ENCODE data around the gene DLG5. TPM values are rescaled to one million over a fixed set of nuclear protein-coding genes. Genes with fewer than 3 reads are reported as not detected.

Gene DLG5
- total RNA-seq, 1 donor from 2014 or later: 32.9 TPM

- H3K4me3 ChIP-seq: no peak overlapping the region
Observed at GRCh38 chr10:77965294-77965693, 38.7 kb upstream of the DLG5 start.

GRCh38 chr10:77964811-77965210, 38.3 kb upstream of the DLG5 start:
- no peaks in the 10 kb centered on the region for H3K36me3 ChIP-seq
- H3K27ac ChIP-seq: no peak overlapping the region
- peaks cover 0 to 5% of the 10 kb centered on the region in 2 donors for H3K4me1 ChIP-seq
- no peak overlapping the region for H3K4me3 ChIP-seq
- H3K9me3 ChIP-seq: no peaks in the 10 kb centered on the region
- intact Hi-C loops (cut with DNase I): no loop called here
- no peaks in the 10 kb centered on the region for H3K27me3 ChIP-seq
- no peak for DNase-seq (ENCODE audit: low spot score in 2 of 2)
- no peak for TF ChIP-seq CTCF (IDR thresholded peaks at IDR 0.05)

More at GRCh38 chr10:77965294-77965693, 38.7 kb upstream of the DLG5 start:
- peaks cover 0 to 5% of the 10 kb centered on the region in 2 donors for H3K4me1 ChIP-seq
- no peak for TF ChIP-seq CTCF (IDR thresholded peaks at IDR 0.05)
- no peak for DNase-seq (ENCODE audit: low spot score in 2 of 2)
- intact Hi-C loops (cut with DNase I): no loop called here
- H3K36me3 ChIP-seq: no peaks in the 10 kb centered on the region
- H3K27ac ChIP-seq: no peak overlapping the region
- no peaks in the 10 kb centered on the region for H3K9me3 ChIP-seq
- H3K27me3 ChIP-seq: no peaks in the 10 kb centered on the region

- H3K4me1 ChIP-seq: no peaks in the 10 kb centered on the region
- no peak for TF ChIP-seq CTCF (IDR thresholded peaks at IDR 0.05)
- no peaks in the 10 kb centered on the region for H3K36me3 ChIP-seq
- H3K4me3 ChIP-seq: no peak overlapping the region
- no peaks in the 10 kb centered on the region for H3K27me3 ChIP-seq
- intact Hi-C loops (cut with DNase I): no loop called here
- no peaks in the 10 kb centered on the region for H3K9me3 ChIP-seq
- H3K27ac ChIP-seq: no peak overlapping the region
- no peak for DNase-seq (ENCODE audit: low spot score in 2 of 2)
Observed at GRCh38 chr10:77963901-77964300, 37.3 kb upstream of the DLG5 start.

DNA sequence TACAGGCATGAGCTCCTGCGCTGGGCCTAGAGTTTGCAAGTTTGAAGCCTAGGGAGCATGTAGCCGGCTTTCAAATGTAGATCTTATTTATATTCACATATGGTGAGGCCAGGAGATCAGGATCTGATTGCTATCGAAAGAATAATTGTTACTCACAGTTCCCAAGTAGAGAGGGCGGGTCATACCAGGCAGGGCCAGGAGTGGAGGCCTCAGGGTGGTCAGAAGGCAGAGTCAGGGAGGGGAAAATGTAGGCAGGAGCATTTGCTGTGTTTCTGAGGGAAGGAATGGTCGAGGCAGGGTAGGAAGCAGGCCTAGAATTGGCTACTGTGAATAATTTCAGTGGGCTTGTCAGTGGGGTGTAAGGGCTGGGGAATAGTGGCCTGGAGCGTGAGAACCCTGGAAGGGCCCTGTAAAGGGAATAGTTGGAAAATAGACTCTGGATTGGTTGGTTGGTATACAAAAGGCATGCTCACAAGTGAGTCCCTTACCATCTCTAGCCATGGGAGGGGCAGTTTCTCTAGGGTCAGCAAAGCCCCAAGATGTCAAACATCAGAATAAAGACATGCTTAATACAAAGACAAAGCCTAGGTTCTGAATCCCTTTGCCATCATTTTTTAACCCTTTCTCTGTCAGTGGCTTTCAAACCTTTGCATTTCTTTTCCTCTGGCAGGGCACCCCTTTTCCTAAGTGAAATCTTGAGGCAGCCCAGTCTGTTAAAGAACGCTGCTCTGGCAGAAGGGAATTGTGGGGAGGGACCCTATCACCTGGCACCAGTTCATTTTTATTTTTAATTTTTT, 36.0 kb upstream of the DLG5 start:
- H3K4me3 ChIP-seq: no peak overlapping the region
- H3K36me3 ChIP-seq: no peaks in the 10 kb centered on the region
- no peak overlapping the region for H3K27ac ChIP-seq
- H3K9me3 ChIP-seq: no peaks in the 10 kb centered on the region
- H3K4me1 ChIP-seq: no peaks in the 10 kb centered on the region
- TF ChIP-seq CTCF (IDR thresholded peaks at IDR 0.05): no peak
- intact Hi-C loops (cut with DNase I): no loop called here
- no peaks in the 10 kb centered on the region for H3K27me3 ChIP-seq
- no peak for DNase-seq (ENCODE audit: low spot score in 2 of 2)

DNA sequence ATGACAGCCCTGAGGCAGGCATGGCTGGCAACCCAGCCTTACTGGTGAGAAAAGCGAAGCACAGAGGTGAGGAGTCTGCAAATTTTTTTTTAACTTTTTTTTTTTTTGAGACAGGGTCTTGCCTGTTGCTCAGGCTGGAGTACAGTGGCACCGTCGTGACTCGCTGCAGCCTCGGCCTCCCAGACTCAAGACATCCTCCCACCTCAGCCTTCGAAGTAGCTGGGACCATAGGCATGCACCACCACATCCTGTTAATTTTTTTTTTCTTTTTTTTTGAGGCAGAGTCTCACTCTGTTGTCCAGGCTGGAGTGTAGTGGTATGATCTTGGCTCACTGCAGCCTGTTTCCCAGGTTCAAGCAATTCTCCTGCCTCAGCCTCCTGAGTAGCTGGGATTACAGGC, 35.1 kb upstream of the DLG5 start:
- Histone ChIP-seq H3K4me3 (no peak overlapping the region), H3K9me3 (no peaks in the 10 kb centered on the region), H3K36me3 (no peaks in the 10 kb centered on the region), H3K27ac (no peak overlapping the region), H3K27me3 (no peaks in the 10 kb centered on the region), H3K4me1 (no peaks in the 10 kb centered on the region)
- intact Hi-C loops (cut with DNase I): no loop called here
- no peak for TF ChIP-seq CTCF (IDR thresholded peaks at IDR 0.05)
- DNase-seq (ENCODE audit: low spot score in 2 of 2): no peak
